ENCODE results near the gene PRPF31.

PRPF31 gene

GRCh38 chr19:54138489-54139256, 23.1 kb downstream of the PRPF31 start:
- in situ Hi-C loops (cut with MboI; ENCODE audit: low sequenced_read_pairs) = no loop called here

DNA sequence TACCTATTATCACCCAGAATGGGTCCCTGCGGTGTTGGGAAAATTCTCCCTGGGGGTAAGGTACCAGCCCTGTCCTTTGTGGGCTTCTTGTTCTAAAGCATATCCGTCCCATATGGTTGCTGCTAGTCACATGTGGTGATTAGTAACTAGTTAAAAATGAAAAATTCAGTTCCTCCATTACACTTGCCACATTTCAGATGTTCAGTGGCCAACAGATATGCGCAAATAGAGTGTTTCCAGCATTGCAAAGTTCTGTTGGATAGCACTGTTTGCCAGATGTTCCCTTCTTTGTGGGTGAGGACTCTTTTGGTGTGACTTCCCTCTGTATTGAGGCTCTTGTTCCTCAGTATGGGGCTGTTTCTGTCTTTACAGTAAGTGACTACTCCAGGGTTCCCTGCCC, 25.8 kb downstream of the PRPF31 start:
- in situ Hi-C loops (cut with MboI; ENCODE audit: low sequenced_read_pairs) = no loop called here

DNA sequence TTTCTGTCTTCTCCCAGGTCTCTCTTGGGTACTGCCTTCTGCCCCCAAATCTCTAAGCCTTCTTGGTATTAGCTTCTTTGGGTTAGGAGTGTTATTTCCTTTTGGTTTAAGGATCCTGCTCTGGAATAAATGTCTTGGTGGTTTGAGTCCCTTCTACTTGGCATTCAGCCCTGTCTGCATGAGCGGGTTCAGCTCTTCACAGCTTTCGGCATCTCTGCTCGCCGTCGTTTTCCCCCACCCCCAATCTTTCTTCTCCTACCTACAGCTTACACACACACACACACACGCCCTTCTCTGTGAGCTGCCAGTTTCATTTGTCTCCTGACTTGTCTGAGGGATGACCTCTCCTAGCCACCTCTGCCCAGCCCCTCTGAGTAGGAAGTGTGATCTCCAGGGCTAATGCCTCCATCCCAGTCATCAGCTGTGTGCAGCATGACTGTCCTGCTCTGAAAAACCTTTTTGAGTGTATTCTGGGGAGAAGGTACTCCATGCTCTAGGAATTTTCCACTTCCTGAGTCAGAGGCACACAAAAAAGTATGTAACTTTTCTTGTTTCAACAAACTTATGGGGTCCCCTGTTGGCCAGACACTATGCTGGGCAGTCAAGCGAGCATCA, 26.7 kb downstream of the PRPF31 start:
- in situ Hi-C loops (cut with MboI; ENCODE audit: low sequenced_read_pairs) = no loop called here

- in situ Hi-C loops (cut with MboI; ENCODE audit: low sequenced_read_pairs) = no loop called here
Observed at GRCh38 chr19:54145541-54146158, 30.1 kb downstream of the PRPF31 start.

DNA sequence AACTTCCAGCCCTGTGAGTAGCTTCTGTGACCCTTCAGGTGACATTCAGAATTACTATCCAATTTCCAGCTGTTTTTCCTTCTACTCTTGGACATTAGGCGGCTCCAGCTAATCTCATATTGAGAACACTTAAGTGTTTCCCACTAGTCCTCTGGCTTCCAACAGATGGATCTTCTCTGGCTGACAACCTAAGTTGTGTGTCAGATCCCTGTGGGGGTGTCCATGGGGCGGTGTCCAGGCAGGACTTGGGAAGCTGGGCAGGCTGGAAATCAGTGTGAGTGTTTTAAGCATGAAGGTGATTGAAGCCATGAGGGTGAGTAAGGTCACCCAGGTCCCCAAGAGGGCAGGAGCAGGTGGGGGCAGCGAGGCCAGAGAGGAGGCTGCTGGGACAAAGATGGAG, 32.1 kb downstream of the PRPF31 start:
- in situ Hi-C loops (cut with MboI; ENCODE audit: low sequenced_read_pairs) = no loop called here

- in situ Hi-C loops (cut with MboI; ENCODE audit: low sequenced_read_pairs) = no loop called here
Observed at GRCh38 chr19:54148158-54148557, 32.6 kb downstream of the PRPF31 start.

GRCh38 chr19:54149021-54149812, 33.7 kb downstream of the PRPF31 start:
- in situ Hi-C loops (cut with MboI; ENCODE audit: low sequenced_read_pairs) = no loop called here

- in situ Hi-C loops (cut with MboI; ENCODE audit: low sequenced_read_pairs) = no loop called here
Observed at GRCh38 chr19:54151362-54152035, 35.9 kb downstream of the PRPF31 start.

- in situ Hi-C loops (cut with MboI; ENCODE audit: low sequenced_read_pairs) = no loop called here
Observed at GRCh38 chr19:54152267-54152666, 36.7 kb downstream of the PRPF31 start.

DNA sequence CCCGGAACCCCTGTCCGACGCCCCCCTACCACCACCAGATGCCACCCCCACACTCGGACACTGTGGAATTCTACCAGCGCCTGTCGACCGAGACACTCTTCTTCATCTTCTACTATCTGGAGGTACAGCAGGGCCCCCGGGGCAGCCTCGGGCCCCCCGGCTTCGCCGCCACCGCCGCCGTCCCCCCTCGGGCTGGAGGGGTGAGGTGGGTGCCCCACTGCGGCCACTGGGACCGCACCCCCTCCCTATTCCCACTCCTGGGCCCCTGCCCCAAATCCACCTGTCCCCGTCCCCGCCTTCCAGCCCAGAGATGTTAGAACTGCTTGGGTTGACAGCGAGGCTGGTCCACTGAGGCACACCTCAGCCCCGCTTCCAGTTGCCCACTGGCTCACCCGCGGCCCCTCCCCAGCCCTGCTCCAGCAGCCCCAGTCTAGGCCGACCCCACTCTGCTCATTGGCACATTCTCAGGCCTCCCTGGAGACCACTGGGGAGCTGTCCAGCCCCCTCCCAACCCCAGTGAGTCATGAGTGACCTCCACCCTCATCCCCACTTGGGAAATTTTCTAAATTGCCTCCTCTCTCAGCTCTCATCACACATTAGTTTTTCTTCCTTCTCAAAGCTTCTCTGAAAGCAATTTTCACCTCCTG, 37.4 kb downstream of the PRPF31 start:
- in situ Hi-C loops (cut with MboI; ENCODE audit: low sequenced_read_pairs) = no loop called here

- in situ Hi-C loops (cut with MboI; ENCODE audit: low sequenced_read_pairs) = no loop called here
Observed at GRCh38 chr19:54153731-54154326, 38.3 kb downstream of the PRPF31 start.

DNA sequence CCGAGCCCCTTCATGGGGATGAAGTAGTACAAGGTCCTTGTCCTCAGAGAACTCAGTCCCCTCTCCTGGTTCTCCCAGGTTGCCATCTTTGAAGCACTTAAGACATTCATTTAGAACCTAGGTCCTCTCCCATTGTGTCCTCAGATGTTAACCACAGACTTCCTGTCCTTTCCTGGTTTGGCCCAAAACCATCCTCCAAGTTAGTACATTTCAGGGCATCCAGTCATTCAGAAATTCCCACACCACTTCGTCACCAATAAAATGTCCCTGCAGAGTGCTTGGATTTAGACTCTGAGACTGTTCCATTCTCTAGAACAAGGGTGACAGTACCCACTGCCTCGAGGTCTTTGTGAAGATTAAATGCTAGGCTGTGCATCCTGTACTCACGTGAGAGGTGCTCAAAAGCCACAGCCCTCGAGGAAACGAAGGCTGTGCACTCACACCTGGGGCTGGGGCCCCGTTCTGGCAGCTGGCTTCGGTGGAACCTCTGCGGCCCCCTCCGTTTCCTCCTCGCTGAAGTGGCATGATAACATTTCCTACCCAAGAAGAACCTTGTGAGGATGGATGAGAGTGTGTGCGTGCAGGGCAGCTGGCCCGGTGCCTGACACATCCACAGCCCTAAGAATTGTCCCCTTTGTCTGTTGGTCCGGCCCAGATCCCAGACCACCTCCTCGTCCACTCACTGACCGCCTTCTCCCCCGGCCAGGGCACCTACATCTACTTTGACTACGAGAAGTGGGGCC, 39.2 kb downstream of the PRPF31 start:
- in situ Hi-C loops (cut with MboI; ENCODE audit: low sequenced_read_pairs) = no loop called here

- in situ Hi-C loops (cut with MboI; ENCODE audit: low sequenced_read_pairs) = no loop called here
Observed at GRCh38 chr19:54155694-54156093, 40.1 kb downstream of the PRPF31 start.

DNA sequence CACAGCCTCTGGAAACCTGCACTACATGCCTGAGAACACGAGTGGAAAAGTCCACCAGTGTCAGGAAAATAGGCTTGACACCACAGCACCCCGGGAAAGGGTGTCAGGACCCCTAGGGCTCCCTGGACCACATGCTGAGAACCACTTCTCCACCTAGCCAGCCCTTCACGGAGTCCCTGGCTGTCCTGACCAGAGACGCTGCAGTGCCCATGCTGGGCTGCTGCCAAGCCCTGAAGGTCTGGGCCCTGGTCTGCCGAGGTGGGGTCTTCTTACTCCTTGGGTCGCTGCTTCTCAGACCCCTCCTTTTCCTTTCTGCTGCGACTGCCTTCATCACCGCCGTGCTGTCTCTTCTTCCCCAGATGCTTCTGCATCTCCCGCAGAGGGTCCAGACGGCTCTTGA, 40.9 kb downstream of the PRPF31 start:
- in situ Hi-C loops (cut with MboI; ENCODE audit: low sequenced_read_pairs) = no loop called here

GRCh38 chr19:54156953-54157352, 41.4 kb downstream of the PRPF31 start:
- in situ Hi-C loops (cut with MboI; ENCODE audit: low sequenced_read_pairs) = no loop called here

DNA sequence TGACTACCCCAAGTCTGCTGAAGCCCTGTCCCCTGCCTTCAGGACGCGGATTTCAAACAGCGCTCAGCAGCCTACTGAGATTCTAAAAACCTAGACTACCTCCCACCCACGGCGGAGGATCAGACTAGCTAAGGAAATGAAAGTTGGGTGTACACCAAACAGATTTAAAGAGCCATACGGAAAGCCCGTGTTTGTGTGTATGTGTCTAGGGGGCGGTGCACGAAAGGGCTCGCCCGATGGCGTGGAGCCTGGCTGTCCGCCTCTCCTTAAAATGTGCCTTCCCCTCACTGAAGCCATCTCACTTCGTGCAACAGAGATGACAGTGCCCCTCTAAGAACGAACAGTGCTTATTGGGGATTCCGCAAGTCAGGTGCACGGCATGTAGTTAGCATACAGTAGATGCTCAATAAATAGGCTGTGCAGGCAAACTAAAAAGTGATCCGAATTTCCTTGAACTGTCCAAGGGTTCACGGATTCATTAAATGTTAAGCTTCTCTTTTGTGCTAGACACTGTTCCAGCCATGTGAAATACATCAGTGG, 43.3 kb downstream of the PRPF31 start:
- in situ Hi-C loops (cut with MboI; ENCODE audit: low sequenced_read_pairs) = no loop called here

DNA sequence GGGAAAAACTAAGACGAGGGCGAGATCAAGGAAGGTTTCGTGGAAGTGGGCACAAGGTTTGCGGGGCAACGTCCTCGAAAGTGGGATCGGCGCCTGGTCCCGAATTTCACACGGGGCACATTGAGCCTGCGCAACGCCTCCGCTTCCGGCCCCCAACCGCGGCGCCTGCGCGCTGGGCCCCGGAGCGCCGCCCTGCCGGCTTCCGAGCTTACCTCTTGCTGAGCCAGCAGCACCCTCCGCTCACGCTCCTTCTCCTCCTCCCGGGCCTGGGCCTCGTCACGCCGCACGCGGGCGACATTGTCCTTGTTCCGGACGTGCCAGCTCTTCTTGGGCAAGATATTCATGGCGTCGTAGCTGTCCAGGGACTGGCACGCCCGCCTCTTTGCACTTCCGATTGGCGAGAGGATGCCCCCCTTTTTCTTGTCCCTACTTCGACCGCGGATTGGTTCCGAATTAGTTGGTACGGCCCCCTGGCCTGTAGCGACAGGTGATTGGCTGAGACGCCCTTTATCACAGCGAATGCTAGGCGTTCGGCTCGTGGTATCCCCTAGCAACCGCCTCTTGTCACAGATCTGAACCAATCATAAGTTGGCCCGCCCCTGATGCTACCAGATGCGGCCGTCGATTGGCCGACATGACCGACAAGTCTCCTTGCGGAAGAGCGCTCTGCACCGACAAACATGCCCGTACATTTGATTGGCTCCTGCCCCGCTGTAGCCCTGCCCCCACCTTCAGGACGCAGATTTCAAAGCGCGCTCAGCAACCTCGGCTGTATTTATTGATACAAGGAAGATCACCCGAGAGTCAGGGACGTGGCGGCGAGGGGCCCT, 44.0 kb downstream of the PRPF31 start, which contains the start of gene LENG1:
Gene LENG1, minus strand, starts transcription at position 370 of the 830 bp plus-strand sequence. Its CDS starts 26 bp downstream, at position 344.
- in situ Hi-C loops (cut with MboI; ENCODE audit: low sequenced_read_pairs) = no loop called here
